ENCODE data around the gene PRSS8.
"Not testable (repeated sequence)": the region's sequence is repeated elsewhere in the genome, so short reads cannot be mapped to it uniquely, and the experiment has no call there.

The PRSS8 gene

GRCh38 chr16:31157136-31157535 is 21.6 kb upstream of the PRSS8 start:
- Mint-ChIP-seq H3K36me3 (ENCODE audit: low read depth) (no peaks in the 10 kb centered on the region), H3K27me3 (ENCODE audit: low read depth) (peaks cover 33% of the 10 kb centered on the region), H3K27ac (no peak overlapping the region), H3K4me1 (no peaks in the 10 kb centered on the region), H3K4me3 (no peak overlapping the region), H3K9me3 (no peaks in the 10 kb centered on the region)
- no peak for TF ChIP-seq CTCF (IDR thresholded peaks at IDR 0.05; ENCODE audit: unreplicated experiment in 3 of 3)

- H3K4me1 Mint-ChIP-seq; H3K27ac Mint-ChIP-seq; H3K4me3 Mint-ChIP-seq; H3K36me3 Mint-ChIP-seq (ENCODE audit: low read depth); H3K9me3 Mint-ChIP-seq: not testable (repeated sequence)
- peaks cover 57% of the 10 kb centered on the region for H3K27me3 Mint-ChIP-seq (ENCODE audit: low read depth)
Observed at GRCh38 chr16:31150976-31151375, 15.4 kb upstream of the PRSS8 start.

GRCh38 chr16:31149894-31150890 is 14.7 kb upstream of the PRSS8 start, which contains the start of gene PRSS36:
TSS of gene PRSS36 (minus strand) at chr16:31150066. CDS start at chr16:31150035, 31 bp downstream.
- Mint-ChIP-seq H3K27ac (no peak within 1 kb of the TSS), H3K36me3 (ENCODE audit: low read depth) (no peaks in the 10 kb centered on the region), H3K27me3 (ENCODE audit: low read depth) (peaks cover 54% of the 10 kb centered on the region), H3K4me1 (no peaks in the 10 kb centered on the region), H3K4me3 (no peak within 1 kb of the TSS), H3K9me3 (no peaks in the 10 kb centered on the region)
- TF ChIP-seq CTCF (IDR thresholded peaks at IDR 0.05; ENCODE audit: unreplicated experiment in 3 of 3) = no peak

GRCh38 chr16:31149332-31149731 is 13.8 kb upstream of the PRSS8 start:
- no peak for TF ChIP-seq CTCF (IDR thresholded peaks at IDR 0.05; ENCODE audit: unreplicated experiment in 3 of 3)
- Mint-ChIP-seq H3K4me1 (no peaks in the 10 kb centered on the region), H3K27ac (no peak overlapping the region), H3K4me3 (no peak overlapping the region), H3K27me3 (ENCODE audit: low read depth) (peaks cover 46% of the 10 kb centered on the region), H3K36me3 (ENCODE audit: low read depth) (no peaks in the 10 kb centered on the region), H3K9me3 (no peaks in the 10 kb centered on the region)

- H3K27me3 Mint-ChIP-seq (ENCODE audit: low read depth) = peaks cover 48% of the 10 kb centered on the region
- no peaks in the 10 kb centered on the region for H3K4me1 Mint-ChIP-seq
- H3K9me3 Mint-ChIP-seq = no peaks in the 10 kb centered on the region
- no peaks in the 10 kb centered on the region for H3K36me3 Mint-ChIP-seq (ENCODE audit: low read depth)
- TF ChIP-seq CTCF (IDR thresholded peaks at IDR 0.05; ENCODE audit: unreplicated experiment in 3 of 3) = no peak
- no peak overlapping the region for H3K27ac Mint-ChIP-seq
- H3K4me3 Mint-ChIP-seq = no peak overlapping the region
Observed at GRCh38 chr16:31148896-31149295, 13.4 kb upstream of the PRSS8 start.

- H3K27ac Mint-ChIP-seq = no peak overlapping the region
- H3K4me3 Mint-ChIP-seq = no peak overlapping the region
- no peak for TF ChIP-seq CTCF (IDR thresholded peaks at IDR 0.05; ENCODE audit: unreplicated experiment in 3 of 3)
- no peaks in the 10 kb centered on the region for H3K9me3 Mint-ChIP-seq
- peaks cover 51% of the 10 kb centered on the region for H3K27me3 Mint-ChIP-seq (ENCODE audit: low read depth)
- H3K36me3 Mint-ChIP-seq (ENCODE audit: low read depth) = no peaks in the 10 kb centered on the region
- H3K4me1 Mint-ChIP-seq = no peaks in the 10 kb centered on the region
Observed at GRCh38 chr16:31148281-31148728, 12.8 kb upstream of the PRSS8 start.

Measured in nephron (organoid).